Natural killer cell (primary cell): ENCODE data around the gene HOXA5. TPM values are rescaled to one million over a fixed set of nuclear protein-coding genes. Genes with fewer than 3 reads are reported as not detected.
A peak's percentile ranks its signal among the peaks of the same experiment; 100 is the strongest.

Experiments used
- ATAC-seq, 3 donors: fragments of 150-1000 bp in 2 of 3; fragments of 200-7000 bp in 1 of 3; cut with Tn5 transposase; 1 replicate in 1 of 3; 2 replicates in 2 of 3; pipeline ENCODE4 v1.10.0; 2021; ENCODE audit warnings: mild to moderate bottlenecking in 2 of 3, moderate library complexity in 2 of 3
- DNase-seq, 2 donors: peaks; one replicate each; pipeline versions ENCODE4 v3.0.0 to v3.0.0-alpha.2; 2013 to 2021; ENCODE audit warnings: mixed read lengths in 1 of 2
- H3K27ac ChIP-seq: one replicate; pipeline ENCODE4 v1.5.1; 2013; ENCODE audit warnings: mild to moderate bottlenecking, low read length
- H3K27me3 ChIP-seq: one replicate; pipeline ENCODE4 v1.6.1; 2013; ENCODE audit warnings: low read length; ENCODE audit not compliant: control insufficient read depth, insufficient read depth
- H3K36me3 ChIP-seq: one replicate; pipeline ENCODE4 v1.6.1; 2013; ENCODE audit warnings: low read length; ENCODE audit not compliant: control insufficient read depth, insufficient read depth
- H3K4me1 ChIP-seq: one replicate; pipeline ENCODE4 v1.6.1; 2013; ENCODE audit warnings: low read length; ENCODE audit not compliant: control insufficient read depth, insufficient read depth
- H3K4me3 ChIP-seq: one replicate; pipeline ENCODE4 v1.5.1; 2013; ENCODE audit warnings: low read length
- H3K9me3 ChIP-seq: one replicate; pipeline ENCODE4 v1.6.1; 2013; ENCODE audit warnings: low read length; ENCODE audit not compliant: control insufficient read depth, insufficient read depth
- H3K27ac Mint-ChIP-seq, 2 donors: one replicate each; pipeline ENCODE4 v1.8.0; 2022; ENCODE audit warnings: mild to moderate bottlenecking in 2 of 2, mixed read lengths in 2 of 2, moderate library complexity in 1 of 2
- H3K27me3 Mint-ChIP-seq, 2 donors: one replicate each; pipeline ENCODE4 v1.8.0; 2022; ENCODE audit warnings: low read depth in 2 of 2, mixed read lengths in 2 of 2
- H3K36me3 Mint-ChIP-seq: one replicate; pipeline ENCODE4 v1.8.0; 2022; ENCODE audit warnings: mixed read lengths
- H3K4me1 Mint-ChIP-seq, 2 donors: one replicate each; pipeline ENCODE4 v1.8.0; 2022; ENCODE audit warnings: mixed read lengths in 2 of 2
- H3K4me3 Mint-ChIP-seq: one replicate; pipeline ENCODE4 v1.8.0; 2022; ENCODE audit warnings: mild to moderate bottlenecking, moderate library complexity, mixed read lengths
- H3K9me3 Mint-ChIP-seq, 2 donors: one replicate each; pipeline ENCODE4 v1.8.0; 2022; ENCODE audit warnings: mixed read lengths in 2 of 2
- WGBS: methylation state at CpG from one replicate; pipeline ENCODE4 v1.1.7; 2013; ENCODE audit warnings: missing lambda C conversion rate; ENCODE audit not compliant: insufficient coverage; 5-methylcytosine and 5-hydroxymethylcytosine counted together
- intact Hi-C: fragments of 100-400 bp; cut with micrococcal nuclease; formaldehyde crosslinking; loops from one replicate; pipeline ENCODE4 v1.14.2; 2022
- total RNA-seq, 4 donors: library from RNA; stranded (reverse); fragments of 120-200 nt in 1 of 4; gene quantifications; one replicate each; pipeline versions ENCODE4 v1.2.3 to v1.2.4, GENCODE V29; 2013 to 2022
- TF ChIP-seq, protein P1 (sequence below): fragments of 200-600 bp; IDR thresholded peaks from one replicate; pipeline ENCODE4 v1.8.0; 2022; ENCODE audit warnings: antibody characterized with exemption

HOXA5 gene
- total RNA-seq, 3 donors from 2014 or later (not counting 1 experiment from before 2014, with no cell fraction given), result 0.29 to 13.0 (median 0.52) TPM

DNA sequence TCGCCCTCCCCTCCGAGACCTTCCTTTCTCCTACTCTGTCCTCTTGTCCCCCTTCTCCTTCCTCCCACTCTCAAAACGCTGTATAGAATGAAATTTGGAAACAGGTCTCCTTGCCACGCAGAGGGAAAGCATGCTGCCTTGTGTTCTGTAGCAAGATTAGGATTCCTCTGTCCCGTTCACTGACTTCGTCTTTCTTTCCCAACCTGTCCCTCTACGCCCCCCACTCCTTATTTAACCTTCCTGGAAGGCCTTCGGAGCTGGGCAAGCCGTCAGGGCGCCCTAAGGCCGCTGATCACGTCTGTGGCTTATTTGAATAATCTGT lies 20.5 kb upstream of the HOXA5 start:
- Histone ChIP-seq H3K27ac (no peak overlapping the region), H3K4me3 (peak overlapping the region; percentile 40), H3K36me3 (no peaks in the 10 kb centered on the region), H3K27me3 (peaks cover 75% of the 10 kb centered on the region), H3K4me1 (peaks cover 72% of the 10 kb centered on the region), H3K9me3 (no peaks in the 10 kb centered on the region)
- intact Hi-C loops, result loop anchor here (2.0 to 10.0 kb wide), 4 partner anchors 21 to 1307 kb away; partner anchors contain the start of genes EVX1 and HOXA11
- Mint-ChIP-seq H3K36me3 (peaks cover 7% of the 10 kb centered on the region), H3K27ac (peak overlapping the region in 1 of 2 donors; percentile 26), H3K4me1 (peaks cover 36 to 57% of the 10 kb centered on the region in 2 donors), H3K27me3 (peaks cover 74 to 75% of the 10 kb centered on the region in 2 donors), H3K9me3 (no peaks in the 10 kb centered on the region), H3K4me3 (peak overlapping the region; percentile 52)
- 22% methylated on average over 12 of the region's 12 CpGs for WGBS
- ATAC-seq, result no peak
- no peak for DNase-seq
- TF ChIP-seq, protein P1, sequence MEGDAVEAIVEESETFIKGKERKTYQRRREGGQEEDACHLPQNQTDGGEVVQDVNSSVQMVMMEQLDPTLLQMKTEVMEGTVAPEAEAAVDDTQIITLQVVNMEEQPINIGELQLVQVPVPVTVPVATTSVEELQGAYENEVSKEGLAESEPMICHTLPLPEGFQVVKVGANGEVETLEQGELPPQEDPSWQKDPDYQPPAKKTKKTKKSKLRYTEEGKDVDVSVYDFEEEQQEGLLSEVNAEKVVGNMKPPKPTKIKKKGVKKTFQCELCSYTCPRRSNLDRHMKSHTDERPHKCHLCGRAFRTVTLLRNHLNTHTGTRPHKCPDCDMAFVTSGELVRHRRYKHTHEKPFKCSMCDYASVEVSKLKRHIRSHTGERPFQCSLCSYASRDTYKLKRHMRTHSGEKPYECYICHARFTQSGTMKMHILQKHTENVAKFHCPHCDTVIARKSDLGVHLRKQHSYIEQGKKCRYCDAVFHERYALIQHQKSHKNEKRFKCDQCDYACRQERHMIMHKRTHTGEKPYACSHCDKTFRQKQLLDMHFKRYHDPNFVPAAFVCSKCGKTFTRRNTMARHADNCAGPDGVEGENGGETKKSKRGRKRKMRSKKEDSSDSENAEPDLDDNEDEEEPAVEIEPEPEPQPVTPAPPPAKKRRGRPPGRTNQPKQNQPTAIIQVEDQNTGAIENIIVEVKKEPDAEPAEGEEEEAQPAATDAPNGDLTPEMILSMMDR, result no peak

DNA sequence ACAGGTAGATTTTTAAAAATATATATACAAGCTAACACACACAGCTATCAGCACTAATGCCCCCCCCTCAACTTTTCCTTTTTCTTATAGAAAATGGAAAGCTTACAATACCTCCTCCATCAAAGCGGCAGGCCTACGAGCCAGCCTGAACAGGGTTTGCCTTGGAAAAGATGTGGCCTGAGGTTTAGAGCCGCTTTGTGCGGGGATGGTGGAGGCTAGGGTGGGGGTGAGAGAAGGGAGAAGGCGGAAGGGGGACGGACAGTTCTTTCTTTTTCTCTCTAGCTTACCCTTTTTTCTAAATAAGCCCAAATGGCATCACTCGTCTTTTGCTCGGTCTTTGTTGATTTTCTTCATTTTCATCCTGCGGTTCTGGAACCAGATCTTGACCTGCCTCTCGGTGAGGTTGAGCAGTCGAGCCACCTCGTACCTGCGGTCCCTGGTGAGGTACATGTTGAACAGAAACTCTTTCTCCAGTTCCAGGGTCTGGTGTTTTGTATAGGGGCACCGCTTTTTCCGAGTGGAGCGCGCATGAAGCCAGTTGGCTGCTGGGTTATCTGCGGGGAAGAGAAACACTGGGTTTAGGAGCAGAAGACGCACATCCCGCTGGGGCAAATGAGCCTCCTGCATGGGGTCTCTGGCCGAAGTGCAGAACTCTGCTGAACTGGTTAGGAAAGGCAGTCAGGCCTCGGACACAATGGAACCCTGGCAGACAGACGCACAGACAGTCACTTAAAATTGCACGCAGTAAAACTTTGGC lies 20.0 kb upstream of the HOXA5 start:
- Mint-ChIP-seq H3K27ac (peak overlapping the region in 1 of 2 donors; percentile 26), H3K4me3 (peak overlapping the region; percentile 52), H3K36me3 (peaks cover 2% of the 10 kb centered on the region), H3K27me3 (peaks cover 73 to 75% of the 10 kb centered on the region in 2 donors), H3K4me1 (peaks cover 31 to 57% of the 10 kb centered on the region in 2 donors), H3K9me3 (no peaks in the 10 kb centered on the region)
- no peaks in the 10 kb centered on the region for H3K36me3 ChIP-seq
- peaks cover 75% of the 10 kb centered on the region for H3K27me3 ChIP-seq
- peaks cover 69% of the 10 kb centered on the region for H3K4me1 ChIP-seq
- H3K4me3 ChIP-seq, result no peak overlapping the region
- H3K9me3 ChIP-seq, result no peaks in the 10 kb centered on the region
- intact Hi-C loops, result loop anchor here (2.0 to 10.0 kb wide), 4 partner anchors 21 to 1307 kb away; partner anchors contain the start of genes EVX1 and HOXA11
- TF ChIP-seq, protein P1, result no peak
- DNase-seq (no peak), ATAC-seq (no peak)
- WGBS, result 39% methylated on average over 21 of the region's 24 CpGs
- no peak overlapping the region for H3K27ac ChIP-seq

DNA sequence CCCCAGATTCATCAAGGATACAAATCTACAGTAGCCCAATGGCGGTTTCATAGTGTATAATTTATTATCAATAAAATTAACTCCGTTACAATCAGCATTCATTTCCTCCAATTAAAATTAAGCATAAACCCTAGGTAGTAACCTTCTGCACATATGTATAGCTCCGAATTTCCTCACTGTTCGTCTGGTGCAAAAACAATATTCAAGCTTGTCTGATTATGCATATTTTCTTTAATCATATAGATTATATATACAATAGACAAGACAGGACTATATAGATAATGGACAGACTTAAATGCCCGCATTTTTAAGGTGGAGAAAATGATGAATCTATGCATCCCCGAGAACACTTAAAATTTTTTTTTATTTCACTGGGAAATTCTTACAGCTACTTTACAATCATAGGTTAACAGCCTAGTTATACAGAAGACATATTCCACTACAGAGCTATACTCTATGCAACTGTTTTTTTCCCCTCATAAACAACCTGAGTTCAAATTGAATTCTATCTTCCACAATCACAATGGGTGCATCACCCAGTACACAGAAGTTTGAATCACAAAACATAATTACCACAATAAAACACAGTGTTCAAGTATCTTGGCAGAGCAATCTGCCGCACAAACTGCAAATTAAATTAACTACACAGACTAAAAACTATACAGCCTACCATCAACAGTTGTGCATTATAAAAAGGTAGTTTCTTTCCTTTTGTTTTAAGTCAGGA lies 19.2 kb upstream of the HOXA5 start:
- Histone ChIP-seq H3K36me3 (no peaks in the 10 kb centered on the region), H3K9me3 (no peaks in the 10 kb centered on the region), H3K27me3 (peaks cover 71% of the 10 kb centered on the region), H3K27ac (no peak overlapping the region), H3K4me1 (peaks cover 68% of the 10 kb centered on the region), H3K4me3 (no peak overlapping the region)
- Mint-ChIP-seq H3K27me3 (peaks cover 73 to 75% of the 10 kb centered on the region in 2 donors), H3K27ac (no peak overlapping the region), H3K9me3 (no peaks in the 10 kb centered on the region), H3K36me3 (no peaks in the 10 kb centered on the region), H3K4me3 (peak overlapping the region; percentile 22), H3K4me1 (peaks cover 29 to 63% of the 10 kb centered on the region in 2 donors)
- 61% methylated on average over 4 of the region's 7 CpGs for WGBS
- ATAC-seq (no peak), DNase-seq (no peak)
- TF ChIP-seq, protein P1, result no peak
- intact Hi-C loops, result loop anchor here (5.0 to 10.0 kb wide), 2 partner anchors 82 to 965 kb away; partner anchors contain the start of gene EVX1
